Loucy (cell line): Measurements from ENCODE around the gene RUVBL1.
A peak's percentile ranks its signal among the peaks of the same experiment; 100 is the strongest.

Source experiments
- H2AFZ ChIP-seq: fragments of 200-600 bp; sonication (generic); 2 replicates; pipeline ENCODE4 v1.6.0; 2016; ENCODE audit warnings: antibody characterized with exemption, mild to moderate bottlenecking, low read length, moderate library complexity
- H3F3A ChIP-seq: fragments of 200-600 bp; 2 replicates; pipeline ENCODE4 v1.6.0; 2016; ENCODE audit warnings: antibody characterized with exemption, low read depth, mild to moderate bottlenecking
- H3K27me3 ChIP-seq: fragments of 200-600 bp; sonication (generic); 2 replicates; pipeline ENCODE4 v1.6.1; 2014; ENCODE audit warnings: low read length, mild to moderate bottlenecking; ENCODE audit not compliant: insufficient read depth, poor library complexity, severe bottlenecking
- H3K36me3 ChIP-seq: fragments of 200-600 bp; sonication (generic); 2 replicates; pipeline ENCODE4 v1.6.1; 2016; ENCODE audit warnings: low read length; ENCODE audit not compliant: insufficient read depth
- H3K4me1 ChIP-seq: fragments of 200-600 bp; sonication (generic); 2 replicates; pipeline ENCODE4 v1.5.1; 2014; ENCODE audit warnings: low read length, mild to moderate bottlenecking; ENCODE audit not compliant: insufficient read depth, poor library complexity, severe bottlenecking
- H3K4me2 ChIP-seq: fragments of 200-600 bp; sonication (generic); 2 replicates; pipeline ENCODE4 v1.6.0; 2014; ENCODE audit warnings: antibody characterized with exemption, low read length, low read depth, mild to moderate bottlenecking; ENCODE audit not compliant: poor library complexity, severe bottlenecking
- H3K4me3 ChIP-seq: fragments of 200-600 bp; sonication (generic); 2 replicates; pipeline ENCODE4 v1.5.1; 2014; ENCODE audit warnings: low read length, mild to moderate bottlenecking, mixed read lengths; ENCODE audit not compliant: poor library complexity, severe bottlenecking
- H3K79me2 ChIP-seq: fragments of 200-600 bp; sonication (generic); 2 replicates; pipeline ENCODE4 v1.6.1; 2014; ENCODE audit warnings: low read length; ENCODE audit not compliant: insufficient read depth
- H3K9ac ChIP-seq: fragments of 200-600 bp; sonication (generic); 2 replicates; pipeline ENCODE4 v1.6.0; 2014; ENCODE audit warnings: mild to moderate bottlenecking, low read depth, low read length, moderate library complexity; ENCODE audit not compliant: poor library complexity, severe bottlenecking
- H3K9me2 ChIP-seq: fragments of 200-600 bp; sonication (generic); replicated peaks from 2 replicates; pipeline ENCODE4 v1.6.1; 2016; ENCODE audit warnings: low read depth, low read length, mixed read lengths
- H3K9me3 ChIP-seq: fragments of 200-600 bp; sonication (generic); 2 replicates; pipeline ENCODE4 v1.6.1; 2014; ENCODE audit warnings: mild to moderate bottlenecking, antibody characterized with exemption, low read length, low read depth; ENCODE audit not compliant: insufficient read depth
- H4K20me1 ChIP-seq: fragments of 200-600 bp; sonication (generic); 2 replicates; pipeline ENCODE4 v1.6.0; 2014; ENCODE audit warnings: antibody characterized with exemption, low read length, mild to moderate bottlenecking; ENCODE audit not compliant: insufficient read depth, poor library complexity, severe bottlenecking
- EZH2phosphoT487 ChIP-seq: fragments of 200-600 bp; IDR thresholded peaks from 2 replicates; pipeline ENCODE4 v1.6.1; 2018; ENCODE audit warnings: antibody characterized with exemption, mild to moderate bottlenecking, moderate library complexity, borderline replicate concordance
- TF ChIP-seq, protein P1 (sequence below): fragments of 200-600 bp; sonication (generic); conservative IDR thresholded peaks from 2 replicates; pipeline ENCODE4 v1.5.1; 2014; ENCODE audit warnings: mild to moderate bottlenecking, antibody characterized with exemption, low read length

RUVBL1 gene

DNA sequence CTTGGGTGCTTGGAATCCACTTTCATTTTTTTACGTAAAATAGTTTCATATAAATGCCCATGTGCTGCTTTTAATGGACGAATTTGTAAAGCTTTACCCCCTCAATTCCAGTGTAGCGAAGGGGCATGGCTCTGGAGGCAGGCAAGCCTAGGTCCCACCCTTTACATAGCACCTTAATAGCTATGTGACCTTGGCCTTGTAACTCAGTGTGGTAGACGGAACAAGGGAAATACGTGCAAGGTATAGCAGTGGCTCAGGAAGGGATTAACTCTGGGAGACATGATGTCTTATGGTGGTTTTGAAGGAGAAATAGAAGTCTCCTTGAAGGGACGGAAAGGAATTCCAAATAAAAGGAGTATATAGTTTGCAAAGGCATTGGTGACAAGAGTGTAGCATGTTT is 70.0 kb downstream of the RUVBL1 start:
- no peaks in the 10 kb centered on the region for H3F3A ChIP-seq
- H3K4me2 ChIP-seq, result peak overlapping the region; percentile 100
- peaks cover 5% of the 10 kb centered on the region for H3K27me3 ChIP-seq
- peaks cover 24% of the 10 kb centered on the region for H3K36me3 ChIP-seq
- peaks cover 68% of the 10 kb centered on the region for H3K79me2 ChIP-seq
- no peaks in the 10 kb centered on the region for H3K9me3 ChIP-seq
- H3K4me1 ChIP-seq, result peaks cover 47% of the 10 kb centered on the region
- no peak overlapping the region for H2AFZ ChIP-seq
- H3K4me3 ChIP-seq, result peak overlapping the region; percentile 97
- TF ChIP-seq EZH2phosphoT487, result no peak
- TF ChIP-seq, protein P1, sequence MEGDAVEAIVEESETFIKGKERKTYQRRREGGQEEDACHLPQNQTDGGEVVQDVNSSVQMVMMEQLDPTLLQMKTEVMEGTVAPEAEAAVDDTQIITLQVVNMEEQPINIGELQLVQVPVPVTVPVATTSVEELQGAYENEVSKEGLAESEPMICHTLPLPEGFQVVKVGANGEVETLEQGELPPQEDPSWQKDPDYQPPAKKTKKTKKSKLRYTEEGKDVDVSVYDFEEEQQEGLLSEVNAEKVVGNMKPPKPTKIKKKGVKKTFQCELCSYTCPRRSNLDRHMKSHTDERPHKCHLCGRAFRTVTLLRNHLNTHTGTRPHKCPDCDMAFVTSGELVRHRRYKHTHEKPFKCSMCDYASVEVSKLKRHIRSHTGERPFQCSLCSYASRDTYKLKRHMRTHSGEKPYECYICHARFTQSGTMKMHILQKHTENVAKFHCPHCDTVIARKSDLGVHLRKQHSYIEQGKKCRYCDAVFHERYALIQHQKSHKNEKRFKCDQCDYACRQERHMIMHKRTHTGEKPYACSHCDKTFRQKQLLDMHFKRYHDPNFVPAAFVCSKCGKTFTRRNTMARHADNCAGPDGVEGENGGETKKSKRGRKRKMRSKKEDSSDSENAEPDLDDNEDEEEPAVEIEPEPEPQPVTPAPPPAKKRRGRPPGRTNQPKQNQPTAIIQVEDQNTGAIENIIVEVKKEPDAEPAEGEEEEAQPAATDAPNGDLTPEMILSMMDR, result no peak
- H3K9ac ChIP-seq, result peak overlapping the region; percentile 100
- H4K20me1 ChIP-seq, result peaks cover 46% of the 10 kb centered on the region
- H3K9me2 ChIP-seq, result no peaks in the 10 kb centered on the region

DNA sequence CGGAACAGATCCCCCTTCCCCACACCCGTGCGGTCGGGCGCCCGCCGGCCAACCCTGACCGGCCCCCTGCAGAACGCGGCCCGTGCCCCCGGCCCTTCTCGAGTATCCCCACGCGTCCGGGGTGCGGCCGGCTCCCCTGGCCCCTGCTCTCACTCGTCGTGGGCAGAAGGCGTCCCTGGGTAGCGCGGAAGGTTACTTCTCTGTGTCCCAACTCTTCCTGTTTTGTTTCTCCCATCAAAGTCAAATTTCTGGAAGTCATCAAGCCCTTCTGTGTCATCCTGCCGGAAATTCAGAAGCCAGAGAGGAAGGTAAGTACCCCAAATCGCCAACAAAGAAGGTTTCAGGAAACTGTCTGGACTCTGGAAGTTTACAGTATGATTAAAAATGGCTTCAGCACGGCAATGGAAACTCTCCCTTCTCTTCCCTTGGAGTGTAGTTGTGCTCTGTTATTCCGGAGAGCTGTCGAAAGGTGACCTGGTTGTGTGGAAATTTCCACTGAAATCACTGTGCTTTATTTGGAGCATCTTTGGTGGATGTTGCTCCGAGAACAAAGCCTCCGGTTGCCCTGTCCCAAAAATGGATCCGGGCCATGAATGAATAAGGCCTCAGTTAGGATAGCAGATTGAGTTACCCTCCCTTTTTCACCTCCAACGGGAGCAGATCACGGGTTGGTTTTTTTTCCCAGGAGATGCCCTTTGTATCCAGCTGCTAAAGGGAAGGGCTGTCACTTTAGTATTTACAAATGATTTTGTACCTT is 70.8 kb downstream of the RUVBL1 start:
- Histone ChIP-seq H3K4me1 (peaks cover 47% of the 10 kb centered on the region), H2AFZ (peak overlapping the region; percentile 71; the same call in 1 of the 2 replicates), H3K36me3 (peaks cover 19% of the 10 kb centered on the region), H3K4me3 (peak overlapping the region; percentile 97), H3K9ac (peak overlapping the region; percentile 100), H3K4me2 (peak overlapping the region; percentile 100), H3K27me3 (peaks cover 5% of the 10 kb centered on the region), H4K20me1 (peaks cover 42% of the 10 kb centered on the region), H3F3A (no peaks in the 10 kb centered on the region), H3K9me3 (no peaks in the 10 kb centered on the region), H3K79me2 (peaks cover 62% of the 10 kb centered on the region), H3K9me2 (no peaks in the 10 kb centered on the region)
- TF ChIP-seq, protein P1, result no peak
- TF ChIP-seq EZH2phosphoT487, result no peak

DNA sequence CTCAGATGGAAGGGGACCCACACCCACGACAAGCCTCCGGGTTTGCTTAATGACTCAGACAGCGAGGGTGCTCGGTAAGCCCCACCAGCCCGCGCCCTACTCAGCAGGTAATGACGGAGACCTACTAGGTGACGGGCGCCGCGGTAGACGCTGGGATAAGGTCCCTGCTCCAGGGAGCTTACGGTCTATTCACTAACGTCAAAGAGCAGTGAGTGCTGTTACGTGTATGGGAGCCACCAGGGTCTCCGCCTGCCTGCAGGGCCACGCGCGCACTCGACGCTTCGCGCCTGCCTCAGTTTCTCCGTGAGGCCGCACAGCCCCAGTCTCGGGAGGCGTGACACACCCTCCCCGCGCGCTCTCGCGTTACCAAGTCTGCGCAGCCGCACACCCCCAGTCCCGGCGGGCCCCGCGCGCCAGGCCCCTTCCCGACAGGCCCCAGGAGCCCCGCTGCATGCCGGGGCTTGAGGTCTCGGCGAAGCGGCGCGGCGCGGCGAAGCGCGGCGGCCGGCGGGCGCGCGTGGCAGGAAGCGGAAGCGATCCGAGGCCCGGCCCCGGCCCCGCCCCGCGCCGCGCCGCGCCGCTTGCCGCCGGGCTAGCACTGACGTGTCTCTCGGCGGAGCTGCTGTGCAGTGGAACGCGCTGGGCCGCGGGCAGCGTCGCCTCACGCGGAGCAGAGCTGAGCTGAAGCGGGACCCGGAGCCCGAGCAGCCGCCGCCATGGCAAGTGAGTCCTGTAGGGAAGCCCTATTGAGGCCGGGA is 71.6 kb downstream of the RUVBL1 start, which contains the start of gene SEC61A1:
Gene SEC61A1, plus strand, starts transcription at position 601 of the 758 bp plus-strand sequence. Its CDS starts 116 bp downstream, at position 717.
- Histone ChIP-seq H3K27me3 (peaks cover 5% of the 10 kb centered on the region), H3K4me1 (peaks cover 47% of the 10 kb centered on the region), H2AFZ (peak within 1 kb of the TSS; percentile 98), H3K4me2 (peak within 1 kb of the TSS; percentile 100), H3F3A (no peaks in the 10 kb centered on the region; the same call in 1 of the 2 replicates), H3K9me3 (no peaks in the 10 kb centered on the region), H3K9me2 (no peaks in the 10 kb centered on the region), H3K9ac (peak within 1 kb of the TSS; percentile 100), H3K36me3 (peaks cover 12% of the 10 kb centered on the region), H3K79me2 (peaks cover 57% of the 10 kb centered on the region), H3K4me3 (peak within 1 kb of the TSS; percentile 97), H4K20me1 (peaks cover 42% of the 10 kb centered on the region)
- TF ChIP-seq, protein P1, result no peak
- no peak for TF ChIP-seq EZH2phosphoT487
